HepG2 (cell line): ENCODE measurements around the gene THOC2. TPM values are rescaled to one million over a fixed set of nuclear protein-coding genes. Genes with fewer than 3 reads are reported as not detected.

Experiments
- ATAC-seq: fragments of 200-7000 bp; cut with Tn5 transposase; 3 replicates; pipeline ENCODE4 v1.9.1; 2020; ENCODE audit warnings: mild to moderate bottlenecking, moderate library complexity
- BruUV-seq: library from RNA; stranded (reverse); fragments of 400-500 nt; replicated peaks from 2 replicates; lab custom pipeline; 2021; lab: Mats Ljungman, UMichigan
- CTCF ChIA-PET: fragments of 300-600 bp; formaldehyde crosslinking; extraction: SDS; loops from one replicate; lab custom pipeline; 2021; ENCODE audit warnings: low total read pairs, inconsistent platforms, low intra/inter-chr PET ratio; lab: Yijun Ruan, JAX
- POLR2A ChIA-PET: fragments of 350-600 bp; sonication (Branson Sonifier 250); formaldehyde crosslinking; loops from one replicate; lab custom pipeline; 2020; ENCODE audit warnings: antibody characterized with exemption, inconsistent platforms; lab: Yijun Ruan, JAX
- DNase-seq: peaks from one replicate; pipeline ENCODE4 v3.0.0-alpha.2; 2015; ENCODE audit warnings: low spot score
- FAIRE-seq: peaks from 3 replicates; lab custom pipeline; 2011; peaks lifted over from hg19 to GRCh38; lab: Jason Lieb, UNC
- H2AFZ ChIP-seq: one replicate; pipeline ENCODE4 v1.6.1; 2011; ENCODE audit warnings: low read length, inconsistent platforms
- H3K27ac ChIP-seq: fragments of 300-600 bp; 3 replicates; pipeline ENCODE4 v1.8.0; 2011; ENCODE audit warnings: mixed run types, mild to moderate bottlenecking, mixed read lengths, low read length, inconsistent platforms; ENCODE audit not compliant: insufficient read depth; ENCODE audit errors: extremely low read length
- H3K27me3 ChIP-seq, 2 experiments: fragments of 200-600 bp in 1 of 2; 2 replicates in 1 of 2; 3 replicates in 1 of 2; pipeline versions ENCODE4 v1.6.0 to v1.8.0; 2011; ENCODE audit warnings: low read length in 2 of 2, mild to moderate bottlenecking in 2 of 2, moderate library complexity in 2 of 2, inconsistent platforms in 1 of 2; ENCODE audit not compliant: insufficient read depth in 2 of 2, control insufficient read depth in 1 of 2
- H3K36me3 ChIP-seq, 2 experiments: fragments of 200-600 bp in 1 of 2; replicated peaks in 1 of 2; 2 replicates in 1 of 2; 3 replicates in 1 of 2; pipeline versions ENCODE4 v1.5.1 to v1.8.0; 2011; ENCODE audit warnings: low read length in 2 of 2, inconsistent platforms in 1 of 2; ENCODE audit not compliant: insufficient read depth in 2 of 2, control insufficient read depth in 1 of 2
- H3K4me1 ChIP-seq: 2 replicates; pipeline ENCODE4 v1.5.1; 2012; ENCODE audit warnings: low read length, inconsistent platforms; ENCODE audit not compliant: insufficient read depth
- H3K4me2 ChIP-seq: 2 replicates; pipeline ENCODE4 v1.6.0; 2011; ENCODE audit warnings: low read depth, low read length, inconsistent platforms
- H3K4me3 ChIP-seq, 3 experiments: fragments of 200-600 bp in 1 of 3; sonication (generic), shearing (Covaris generic) in 1 of 3; replicated peaks in 1 of 3; 2 replicates each; pipeline ENCODE4 v1.5.1; 2011 to 2016; ENCODE audit warnings: low read length in 3 of 3, inconsistent platforms in 2 of 3, low read depth in 2 of 3, mild to moderate bottlenecking in 2 of 3, control low read depth in 1 of 3, mixed read lengths in 1 of 3; ENCODE audit not compliant: insufficient read depth in 1 of 3
- H3K79me2 ChIP-seq: one replicate; pipeline ENCODE4 v1.6.1; 2011; ENCODE audit warnings: low read length, inconsistent platforms; ENCODE audit not compliant: insufficient read depth
- H3K9ac ChIP-seq: 2 replicates; pipeline ENCODE4 v1.6.0; 2011; ENCODE audit warnings: mild to moderate bottlenecking, low read depth, low read length, inconsistent platforms; ENCODE audit not compliant: insufficient read depth
- H3K9me3 ChIP-seq: 2 replicates; pipeline ENCODE4 v1.5.1; 2012; ENCODE audit warnings: mild to moderate bottlenecking, low read length
- H4K20me1 ChIP-seq: 2 replicates; pipeline ENCODE4 v1.6.0; 2011; ENCODE audit warnings: inconsistent platforms, mild to moderate bottlenecking, low read length, moderate library complexity; ENCODE audit not compliant: insufficient read depth
- HNF1A ChIP-seq, 2 experiments: sonication (generic) in 1 of 2; formaldehyde crosslinking in 1 of 2; IDR thresholded peaks; 2 replicates each; pipeline versions ENCODE4 v1.4.0 to v1.6.1; 2016 to 2020; ENCODE audit warnings: borderline replicate concordance in 1 of 2, low read depth in 1 of 2, mild to moderate bottlenecking in 1 of 2, missing genetic modification reagents in 1 of 2
- KDM3A ChIP-seq: IDR thresholded peaks from 2 replicates; pipeline ENCODE4 v1.6.1; 2018; ENCODE audit warnings: low read depth, missing compliant biosample characterization
- MBD4 ChIP-seq: IDR thresholded peaks from 2 replicates; pipeline ENCODE4 v1.6.1; 2012; ENCODE audit warnings: low read length, inconsistent platforms, borderline replicate concordance
- MIXL1 ChIP-seq: IDR thresholded peaks from 2 replicates; pipeline ENCODE4 v1.6.1; 2016
- POLR2G ChIP-seq: fragments of 200-400 bp; formaldehyde crosslinking; IDR thresholded peaks from 2 replicates; pipeline ENCODE4 v1.6.1; 2018; ENCODE audit warnings: mild to moderate bottlenecking, low read depth, low read length, moderate library complexity
- RAD21 ChIP-seq: fragments of 450-650 bp; formaldehyde crosslinking; IDR thresholded peaks from 2 replicates; pipeline ENCODE4 v1.5.0; 2020; ENCODE audit warnings: mild to moderate bottlenecking
- RBFOX2 ChIP-seq: fragments of 200-400 bp; formaldehyde crosslinking; IDR thresholded peaks from 2 replicates; pipeline ENCODE4 v1.6.1; 2017; ENCODE audit warnings: low read depth, mild to moderate bottlenecking, low read length
- SIX1 ChIP-seq: sonication (generic); formaldehyde crosslinking; IDR thresholded peaks from 2 replicates; pipeline ENCODE4 v1.4.0; 2020; ENCODE audit warnings: missing genetic modification reagents, borderline replicate concordance
- SMAD9 ChIP-seq: sonication (generic); formaldehyde crosslinking; IDR thresholded peaks from 2 replicates; pipeline ENCODE4 v1.5.1; 2020; ENCODE audit warnings: mild to moderate bottlenecking, missing genetic modification reagents
- SP140L ChIP-seq: sonication (generic); formaldehyde crosslinking; IDR thresholded peaks from 2 replicates; pipeline ENCODE4 v1.4.0; 2020; ENCODE audit warnings: missing genetic modification reagents, borderline replicate concordance
- ZBTB2 ChIP-seq: sonication (generic); formaldehyde crosslinking; IDR thresholded peaks from 2 replicates; pipeline ENCODE4 v1.8.0; 2022; ENCODE audit warnings: low read depth, missing genetic modification reagents
- ZFP62 ChIP-seq: sonication (generic); formaldehyde crosslinking; IDR thresholded peaks from 2 replicates; pipeline ENCODE4 v1.4.0; 2020; ENCODE audit warnings: missing genetic modification reagents
- ZNF563 ChIP-seq: sonication (generic); formaldehyde crosslinking; IDR thresholded peaks from 2 replicates; pipeline ENCODE4 v1.8.0; 2022; ENCODE audit warnings: mild to moderate bottlenecking, moderate library complexity, missing genetic modification reagents
- ZNF780A ChIP-seq: sonication (generic); formaldehyde crosslinking; IDR thresholded peaks from 2 replicates; pipeline ENCODE4 v1.8.0; 2022; ENCODE audit warnings: mild to moderate bottlenecking, missing genetic modification reagents, moderate library complexity
- ZSCAN5A ChIP-seq: sonication (generic); formaldehyde crosslinking; IDR thresholded peaks from 2 replicates; pipeline ENCODE4 v1.8.0; 2022; ENCODE audit warnings: mild to moderate bottlenecking, missing genetic modification reagents, borderline replicate concordance
- WGBS: methylation state at CpG from one replicate; pipeline ENCODE4 v1.1.6; 2017; ENCODE audit warnings: low lambda C conversion rate; 5-methylcytosine and 5-hydroxymethylcytosine counted together
- in situ Hi-C: cut with HindIII; loops from 2 replicates; pipeline ENCODE4 v1.10.0; 2017; ENCODE audit warnings: low pct_unique_long_range_greater_than_20kb; ENCODE audit not compliant: extremely low pct_ligation_motif_present
- intact Hi-C: fragments of 100-400 bp; cut with micrococcal nuclease; formaldehyde crosslinking; loops from one replicate; pipeline ENCODE4 v1.10.0; 2022; ENCODE audit not compliant: unreplicated experiment
- polyA plus RNA-seq, 8 experiments: library from polyadenylated mRNA; depleted of rRNA in 3 of 8; stranded (reverse) in 7 of 8; unstranded in 1 of 8; fragments of >200 nt; fragmentation: Illumina TruSeq in 4 of 8; extraction: Trizol in 4 of 8; gene quantifications; 2 replicates each; pipeline versions ENCODE4 v1.2.1 to v1.2.3, GENCODE V29; 2011 to 2016; ENCODE audit warnings: low read depth in 4 of 8, missing spikeins in 1 of 8, mixed read lengths in 1 of 8; ENCODE audit not compliant: insufficient read depth in 1 of 8
- total RNA-seq, 5 experiments: library from RNA; depleted of rRNA; stranded (reverse); fragments of >200 nt; fragmentation: Illumina TruSeq; extraction: Trizol; gene quantifications; 2 replicates each; pipeline ENCODE4 v1.2.3, GENCODE V29; 2016; ENCODE audit warnings: low read depth in 1 of 5

Gene THOC2
- total and polyA plus RNA-seq, 2 of the 13 experiments (the other 11 are each of a cell fraction or from before 2014, with no cell fraction given): 87.1 to 101 TPM

GRCh38 chrX:123771449-123772064 is 38.7 kb upstream of the THOC2 start:
- POLR2A ChIA-PET: no interaction called here
- H4K20me1 ChIP-seq: no peaks in the 10 kb centered on the region
- peak; percentile 81 for ATAC-seq
- peak; percentile 32 for FAIRE-seq
- TF ChIP-seq ZBTB2 (CRISPR knock-in tag) (no peak), KDM3A (CRISPR knock-in tag) (no peak), ZNF563 (CRISPR knock-in tag) (no peak), MIXL1 (CRISPR knock-in tag) (0 out of 2 replicates have a peak, but pooled peaks have one; percentile 30), HNF1A (IDR thresholded peaks at IDR 0.05; ENCODE audit: low read depth) (peak; percentile 76), HNF1A (CRISPR knock-in tag; IDR thresholded peaks at IDR 0.05; ENCODE audit: borderline replicate concordance) (no peak), RBFOX2 (0 out of 2 replicates have a peak, but pooled peaks have one; percentile 35), ZNF780A (CRISPR knock-in tag) (no peak), POLR2G (0 out of 2 replicates have a peak, but pooled peaks have one; percentile 30), SMAD9 (CRISPR knock-in tag) (no peak), ZSCAN5A (CRISPR knock-in tag) (no peak), ZFP62 (CRISPR knock-in tag) (no peak), SIX1 (CRISPR knock-in tag) (no peak), MBD4 (no peak), RAD21 (CRISPR knock-in tag) (no peak), SP140L (no peak)
- 13% methylated on average over 3 of the region's 4 CpGs for WGBS
- H3K4me1 ChIP-seq: peaks cover 32% of the 10 kb centered on the region
- H3K9ac ChIP-seq: 0 out of 2 replicates have a peak overlapping the region, but pooled peaks have one; percentile 39
- peak; percentile 37 for DNase-seq
- H3K4me2 ChIP-seq: peak overlapping the region; percentile 71
- CTCF ChIA-PET: no interaction called here
- H3K4me3 ChIP-seq: peak overlapping the region in 1 of 3 experiments; percentile 16; a peak in 1 of 6 replicates
- no peaks in the 10 kb centered on the region for H3K36me3 ChIP-seq
- in situ Hi-C loops: no loop called here
- peak overlapping the region; percentile 68 for H3K27ac ChIP-seq
- H3K79me2 ChIP-seq: no peaks in the 10 kb centered on the region
- no peaks in the 10 kb centered on the region for H3K9me3 ChIP-seq
- no peaks in the 10 kb centered on the region for H3K27me3 ChIP-seq
- intact Hi-C loops: no loop called here
- H2AFZ ChIP-seq: peak overlapping the region; percentile 62
- BruUV-seq: no TSS peak
